H1 (cell line): ENCODE measurements around the gene TM9SF2. TPM values are rescaled to one million over a fixed set of nuclear protein-coding genes. Genes with fewer than 3 reads are reported as not detected.
A peak's percentile ranks its signal among the peaks of the same experiment; 100 is the strongest.

Experiments
- BACH1 ChIP-seq: IDR thresholded peaks from 2 replicates; pipeline ENCODE4 v1.6.1; 2012; ENCODE audit warnings: low read length, improper control_type of control experiment
- CHD2 ChIP-seq: IDR thresholded peaks from 2 replicates; pipeline ENCODE4 v1.6.1; 2012; ENCODE audit warnings: low read length, improper control_type of control experiment
- CREB1 ChIP-seq: IDR thresholded peaks from 2 replicates; pipeline ENCODE4 v1.6.1; 2012; ENCODE audit warnings: inconsistent platforms
- EGR1 ChIP-seq: IDR thresholded peaks from 2 replicates; pipeline ENCODE4 v1.6.1; 2011; ENCODE audit warnings: low read depth, low read length, borderline replicate concordance
- EZH2 ChIP-seq: fragments of 200-600 bp; sonication (generic); IDR thresholded peaks from 2 replicates; pipeline ENCODE4 v1.7.1; 2012; ENCODE audit warnings: low read depth, mild to moderate bottlenecking, moderate library complexity, low read length, inconsistent platforms; ENCODE audit not compliant: severe bottlenecking
- FOSL1 ChIP-seq: IDR thresholded peaks from 2 replicates; pipeline ENCODE4 v1.6.1; 2011; ENCODE audit warnings: mild to moderate bottlenecking, low read depth, low read length, moderate library complexity; ENCODE audit not compliant: insufficient read depth
- GABPA ChIP-seq: IDR thresholded peaks from 2 replicates; pipeline ENCODE4 v1.6.1; 2011; ENCODE audit warnings: mild to moderate bottlenecking, low read length, moderate library complexity, borderline replicate concordance; ENCODE audit not compliant: insufficient read depth
- HDAC2 ChIP-seq, 2 experiments: fragments of 300-600 bp in 1 of 2; sonication (generic) in 1 of 2; IDR thresholded peaks; 2 replicates each; pipeline ENCODE4 v1.6.1; 2011 to 2012; ENCODE audit warnings: low read depth in 2 of 2, low read length in 2 of 2, mild to moderate bottlenecking in 2 of 2, moderate library complexity in 2 of 2, borderline replicate concordance in 1 of 2, inconsistent platforms in 1 of 2
- JUN ChIP-seq: IDR thresholded peaks from 2 replicates; pipeline ENCODE4 v1.6.1; 2011; ENCODE audit warnings: low read depth, mild to moderate bottlenecking, improper control_type of control experiment, low read length
- KDM5A ChIP-seq: fragments of 200-600 bp; IDR thresholded peaks from 2 replicates; pipeline ENCODE4 v1.7.1; 2012; ENCODE audit warnings: mild to moderate bottlenecking, low read length, inconsistent platforms, mixed read lengths
- MAFK ChIP-seq: IDR thresholded peaks from 2 replicates; pipeline ENCODE4 v1.6.1; 2012; ENCODE audit warnings: low read depth, mild to moderate bottlenecking, improper control_type of control experiment, low read length
- NRF1 ChIP-seq: IDR thresholded peaks from 2 replicates; pipeline ENCODE4 v1.6.1; 2011; ENCODE audit warnings: mild to moderate bottlenecking, low read depth, low read length, improper control_type of control experiment
- PHF8 ChIP-seq: fragments of 200-600 bp; sonication (generic); conservative IDR thresholded peaks from 2 replicates; pipeline ENCODE4 v1.7.1; 2012; ENCODE audit warnings: low read depth, mild to moderate bottlenecking, inconsistent platforms, low read length, moderate library complexity
- POLR2A ChIP-seq, 2 experiments: IDR thresholded peaks; 1 replicate in 1 of 2; 2 replicates in 1 of 2; pipeline ENCODE4 v1.6.1; 2011; ENCODE audit warnings: low read depth in 2 of 2, low read length in 2 of 2, mild to moderate bottlenecking in 2 of 2; ENCODE audit errors: control extremely low read depth in 1 of 2
- RNF2 ChIP-seq: fragments of 200-900, 300-1000 bp; sonication (generic); IDR thresholded peaks from 2 replicates; pipeline ENCODE4 v1.7.1; 2016; ENCODE audit warnings: borderline replicate concordance, low read depth, mild to moderate bottlenecking, antibody characterized with exemption, low read length; ENCODE audit not compliant: poor library complexity, severe bottlenecking; ENCODE audit errors: missing control alignments
- SIN3A ChIP-seq, 2 experiments: IDR thresholded peaks in 1 of 2; conservative IDR thresholded peaks in 1 of 2; 2 replicates each; pipeline ENCODE4 v1.6.1; 2011 to 2012; ENCODE audit warnings: low read length in 2 of 2, improper control_type of control experiment in 1 of 2, low read depth in 1 of 2, mild to moderate bottlenecking in 1 of 2
- SIX5 ChIP-seq: IDR thresholded peaks from 2 replicates; pipeline ENCODE4 v1.6.1; 2011; ENCODE audit warnings: mild to moderate bottlenecking, low read depth, low read length
- SP2 ChIP-seq: IDR thresholded peaks from 2 replicates; pipeline ENCODE4 v1.6.1; 2012; ENCODE audit warnings: mild to moderate bottlenecking, low read length, inconsistent platforms
- TAF1 ChIP-seq: IDR thresholded peaks from 2 replicates; pipeline ENCODE4 v1.6.1; 2011; ENCODE audit warnings: mild to moderate bottlenecking, low read depth, low read length
- TAF7 ChIP-seq: optimal IDR thresholded peaks from 2 replicates; pipeline ENCODE3; 2011; ENCODE audit warnings: low read depth, mild to moderate bottlenecking, inconsistent platforms, low read length, moderate library complexity, borderline replicate concordance
- TBP ChIP-seq: IDR thresholded peaks from 2 replicates; pipeline ENCODE4 v1.6.1; 2011; ENCODE audit warnings: low read depth, low read length, improper control_type of control experiment
- TEAD4 ChIP-seq: IDR thresholded peaks from 2 replicates; pipeline ENCODE4 v1.6.1; 2012; ENCODE audit warnings: low read depth, low read length, inconsistent platforms, mixed read lengths
- polyA plus RNA-seq, 7 experiments: library from polyadenylated mRNA; depleted of rRNA in 3 of 7; stranded (reverse) in 5 of 7; unstranded in 2 of 7; fragments of >200 nt in 5 of 7; fragments of 200-250 nt in 2 of 7; gene quantifications; 1 replicate in 5 of 7; 2 replicates in 1 of 7; 4 replicates in 1 of 7; pipeline versions ENCODE4 v1.2.1 to v1.2.3, GENCODE V29; 2011 to 2013; ENCODE audit warnings: missing spikeins in 2 of 7, mixed read lengths in 2 of 7
- total RNA-seq: library from RNA; stranded (reverse); fragmentation: NEBNext Ultra II Directional; extraction: Animal tissue kit (Norgen Biotek cat#: 25700); gene quantifications from 2 replicates; pipeline ENCODE4 v1.2.1, GENCODE V29; 2021
- TF ChIP-seq, protein P1 (sequence below): IDR thresholded peaks from 2 replicates; pipeline ENCODE4 v1.6.1; 2012; ENCODE audit warnings: low read length, inconsistent platforms

The TM9SF2 gene
- total and polyA plus RNA-seq, 2 of the 8 experiments (the other 6 are each of a cell fraction or from before 2014, with no cell fraction given) = 68.0 to 101 TPM

DNA sequence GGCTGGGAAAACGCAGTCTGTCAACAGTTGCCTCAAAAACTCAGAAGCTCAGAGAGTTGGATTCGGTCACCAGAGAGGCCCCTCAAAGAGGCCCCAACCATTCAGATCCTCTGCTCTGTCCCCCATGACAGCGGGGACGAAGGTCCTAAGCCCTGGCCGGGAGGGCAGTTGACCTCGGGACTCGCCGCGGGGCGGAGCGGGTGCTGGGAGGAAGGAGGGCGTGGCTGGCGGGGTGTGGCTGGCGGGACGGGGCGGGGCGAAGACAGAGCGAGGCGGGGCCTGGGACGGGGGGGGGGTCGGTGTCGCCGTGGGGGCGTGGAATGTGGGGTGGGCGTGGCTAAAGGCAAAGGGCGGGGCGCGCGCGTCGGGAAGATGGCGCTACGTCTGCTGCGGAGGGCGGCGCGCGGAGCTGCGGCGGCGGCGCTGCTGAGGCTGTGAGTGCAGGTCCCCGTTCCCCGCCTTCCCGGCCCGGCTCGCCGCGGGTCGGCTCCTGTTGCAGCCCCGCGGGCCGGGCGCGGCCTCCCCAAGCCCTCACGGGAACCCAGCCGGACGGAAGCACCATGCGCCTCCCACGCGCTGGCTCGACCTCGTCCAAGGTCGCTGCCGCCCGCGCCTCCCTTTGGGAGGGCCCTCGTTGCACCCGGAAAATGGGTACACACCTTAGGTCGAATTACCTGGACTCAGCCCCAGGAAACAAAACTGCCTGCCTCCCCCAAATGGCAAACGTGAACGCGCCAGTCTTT, 105.2 kb downstream of the TM9SF2 start, which contains the start of gene CLYBL (continued):
- TF ChIP-seq TEAD4 = peak; percentile 88
- no peak for TF ChIP-seq MAFK
- TF ChIP-seq SIX5 = no peak
- peak; percentile 81; the same call in 1 of the 2 replicates for TF ChIP-seq TBP
- peak in 1 of 2 experiments; percentile 49; a peak in 1 of 4 replicates for TF ChIP-seq SIN3A (conservative IDR thresholded peaks at IDR 0.05 in 1 of 2, IDR thresholded peaks at IDR 0.05 in 1 of 2; ENCODE audit: low read depth in 1 of 2, low read length in 2 of 2)
- no peak for TF ChIP-seq BACH1
- TF ChIP-seq CHD2 = no peak
- no peak for TF ChIP-seq EZH2
- TF ChIP-seq, protein P1, sequence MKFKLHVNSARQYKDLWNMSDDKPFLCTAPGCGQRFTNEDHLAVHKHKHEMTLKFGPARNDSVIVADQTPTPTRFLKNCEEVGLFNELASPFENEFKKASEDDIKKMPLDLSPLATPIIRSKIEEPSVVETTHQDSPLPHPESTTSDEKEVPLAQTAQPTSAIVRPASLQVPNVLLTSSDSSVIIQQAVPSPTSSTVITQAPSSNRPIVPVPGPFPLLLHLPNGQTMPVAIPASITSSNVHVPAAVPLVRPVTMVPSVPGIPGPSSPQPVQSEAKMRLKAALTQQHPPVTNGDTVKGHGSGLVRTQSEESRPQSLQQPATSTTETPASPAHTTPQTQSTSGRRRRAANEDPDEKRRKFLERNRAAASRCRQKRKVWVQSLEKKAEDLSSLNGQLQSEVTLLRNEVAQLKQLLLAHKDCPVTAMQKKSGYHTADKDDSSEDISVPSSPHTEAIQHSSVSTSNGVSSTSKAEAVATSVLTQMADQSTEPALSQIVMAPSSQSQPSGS = no peak
- TF ChIP-seq GABPA = no peak
- TF ChIP-seq KDM5A = no peak
- TF ChIP-seq TAF7 = peak; percentile 77
- TF ChIP-seq SP2 = no peak
- TF ChIP-seq RNF2 = no peak
- TF ChIP-seq FOSL1 = no peak
- 0 out of 2 replicates have a peak, but pooled peaks have one; percentile 24 for TF ChIP-seq EGR1
- no peak for TF ChIP-seq NRF1
- no peak; a peak in 1 of 4 replicates for TF ChIP-seq HDAC2 (IDR thresholded peaks at IDR 0.05; ENCODE audit: borderline replicate concordance in 1 of 2, low read depth in 2 of 2, low read length in 2 of 2)
- no peak for TF ChIP-seq JUN
- TF ChIP-seq PHF8 = peak; percentile 84
- peak; percentile 59; the same call in 1 of the 2 replicates for TF ChIP-seq CREB1
- TF ChIP-seq POLR2A (IDR thresholded peaks at IDR 0.05; ENCODE audit: control extremely low read depth in 1 of 2, low read depth in 2 of 2, low read length in 2 of 2) = peak; percentile 74 to 95
- TF ChIP-seq TAF1 = peak; percentile 95
